Gastrocnemius medialis (tissue), 4 donors: ENCODE data around the gene ARL16.

Source experiments
- POLR2A ChIP-seq, 2 donors: fragments of 450-650 bp; IDR thresholded peaks; one replicate each; pipeline ENCODE4 v1.6.1; 2017; ENCODE audit warnings: antibody characterized with exemption in 2 of 2, mild to moderate bottlenecking in 2 of 2, moderate library complexity in 2 of 2
- TF ChIP-seq, protein P1 (sequence below), 5 experiments: fragments of 450-650 bp in 3 of 5; fragments of 200-600 bp in 2 of 5; sonication (generic) in 2 of 5; IDR thresholded peaks in 4 of 5; conservative IDR thresholded peaks in 1 of 5; 1 replicate in 4 of 5; 2 replicates in 1 of 5; pipeline ENCODE4 v1.5.1; 2016 to 2019; ENCODE audit warnings: antibody characterized with exemption in 5 of 5, mild to moderate bottlenecking in 3 of 5, moderate library complexity in 3 of 5

DNA sequence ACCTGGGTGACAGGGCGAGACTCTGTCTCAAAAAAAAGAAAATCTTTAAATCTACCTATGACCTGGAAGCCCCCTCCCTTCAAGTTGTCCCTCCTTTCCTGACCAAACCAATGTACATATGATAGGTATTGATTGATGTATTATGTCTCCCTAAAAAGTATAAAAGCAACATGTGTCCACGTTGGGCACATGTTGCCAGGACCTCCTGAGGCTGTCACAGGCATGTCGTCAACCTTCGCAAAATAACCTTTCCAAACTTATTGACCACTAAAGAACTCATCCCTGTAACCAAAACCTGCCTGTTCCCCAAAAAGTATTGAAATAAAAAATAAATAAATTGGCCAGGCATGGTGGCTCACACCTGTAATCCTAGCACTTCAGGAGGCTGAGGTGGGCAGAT is 21.6 kb downstream of the ARL16 start:
- no peak for TF ChIP-seq POLR2A (IDR thresholded peaks at IDR 0.05)
- TF ChIP-seq, protein P1, sequence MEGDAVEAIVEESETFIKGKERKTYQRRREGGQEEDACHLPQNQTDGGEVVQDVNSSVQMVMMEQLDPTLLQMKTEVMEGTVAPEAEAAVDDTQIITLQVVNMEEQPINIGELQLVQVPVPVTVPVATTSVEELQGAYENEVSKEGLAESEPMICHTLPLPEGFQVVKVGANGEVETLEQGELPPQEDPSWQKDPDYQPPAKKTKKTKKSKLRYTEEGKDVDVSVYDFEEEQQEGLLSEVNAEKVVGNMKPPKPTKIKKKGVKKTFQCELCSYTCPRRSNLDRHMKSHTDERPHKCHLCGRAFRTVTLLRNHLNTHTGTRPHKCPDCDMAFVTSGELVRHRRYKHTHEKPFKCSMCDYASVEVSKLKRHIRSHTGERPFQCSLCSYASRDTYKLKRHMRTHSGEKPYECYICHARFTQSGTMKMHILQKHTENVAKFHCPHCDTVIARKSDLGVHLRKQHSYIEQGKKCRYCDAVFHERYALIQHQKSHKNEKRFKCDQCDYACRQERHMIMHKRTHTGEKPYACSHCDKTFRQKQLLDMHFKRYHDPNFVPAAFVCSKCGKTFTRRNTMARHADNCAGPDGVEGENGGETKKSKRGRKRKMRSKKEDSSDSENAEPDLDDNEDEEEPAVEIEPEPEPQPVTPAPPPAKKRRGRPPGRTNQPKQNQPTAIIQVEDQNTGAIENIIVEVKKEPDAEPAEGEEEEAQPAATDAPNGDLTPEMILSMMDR (IDR thresholded peaks at IDR 0.05 in 4 of 5, conservative IDR thresholded peaks at IDR 0.05 in 1 of 5): no peak
